Measurements from ENCODE around the gene NEXN.
"Not testable (repeated sequence)": the region's sequence is repeated elsewhere in the genome, so short reads cannot be mapped to it uniquely, and the experiment has no call there.

The NEXN gene

DNA sequence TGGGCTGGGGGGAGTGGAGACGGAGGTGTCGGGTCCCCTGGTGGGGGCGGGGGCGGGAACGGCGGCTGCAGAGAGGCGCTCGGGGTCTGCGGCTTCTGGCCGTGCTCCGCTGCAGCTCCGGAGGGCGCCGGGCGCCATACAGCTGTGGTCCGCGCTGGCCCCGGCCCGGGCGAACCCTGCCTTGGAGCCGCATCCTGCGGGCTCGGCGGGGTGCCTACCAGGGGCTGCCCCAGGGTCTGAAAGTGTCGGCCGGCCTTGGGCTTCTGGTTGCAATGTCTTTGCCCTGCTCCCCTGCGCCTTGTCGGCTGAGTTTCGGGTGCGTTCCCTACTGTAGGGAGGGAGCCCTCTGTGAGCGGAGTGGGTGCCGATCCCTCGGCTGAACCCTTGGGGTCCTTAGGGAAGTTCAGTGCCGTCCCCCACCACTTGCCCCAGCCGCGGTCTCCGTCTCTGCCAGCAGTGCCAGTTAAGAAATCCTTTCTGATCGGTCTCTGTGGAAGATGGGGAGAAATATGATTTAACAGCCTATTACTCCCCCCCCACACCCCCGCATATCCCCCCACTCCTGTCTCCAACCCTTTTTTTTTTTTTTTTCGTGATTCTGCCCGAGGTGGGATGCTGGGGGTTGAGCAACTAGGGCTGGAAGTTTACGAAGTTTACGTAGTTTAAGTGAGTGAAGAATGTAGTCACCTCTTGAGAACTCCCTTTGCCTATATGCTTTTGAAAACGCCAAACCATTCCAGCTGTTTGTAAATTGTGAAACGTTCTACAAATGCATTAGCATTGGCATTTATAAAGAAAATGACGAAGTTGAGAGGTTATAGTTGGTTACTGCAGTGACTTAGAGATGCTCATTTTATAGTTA, 588 bp downstream of the NEXN start:
- H3K9me3 Mint-ChIP-seq = no peaks in the 10 kb centered on the region
- H3K27me3 Mint-ChIP-seq = peaks cover 33% of the 10 kb centered on the region
- H3K4me1 Mint-ChIP-seq = peaks cover 10% of the 10 kb centered on the region
- peak; percentile 46 to 47 for DNase-seq
- H3K27ac Mint-ChIP-seq = no peak overlapping the region
- peak; percentile 93 for ATAC-seq
- peak overlapping the region; percentile 81 to 84 for H3K4me3 Mint-ChIP-seq

DNA sequence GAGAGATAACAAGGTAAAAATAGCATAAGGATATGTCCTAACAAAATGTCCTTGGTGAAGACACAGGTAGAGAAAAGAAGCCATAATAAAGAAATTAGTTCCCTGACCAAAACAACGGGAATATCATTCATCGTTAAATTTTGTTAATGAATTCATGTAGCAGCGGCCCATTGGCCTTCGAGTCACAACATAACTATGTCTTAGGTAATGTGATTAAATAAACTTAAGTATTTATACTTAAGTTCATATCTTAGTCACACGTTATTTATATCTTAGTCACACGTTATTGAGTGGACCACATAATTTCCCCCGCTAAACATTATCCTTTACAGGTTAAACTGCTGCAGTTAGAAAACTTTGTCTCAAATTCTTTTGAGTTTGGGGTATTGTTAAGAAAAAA, 1.2 kb downstream of the NEXN start:
- ATAC-seq (no peak), DNase-seq (no peak)
- H3K27ac Mint-ChIP-seq = no peak overlapping the region
- no peaks in the 10 kb centered on the region for H3K9me3 Mint-ChIP-seq
- H3K4me3 Mint-ChIP-seq = peak overlapping the region in 1 of 2 donors; percentile 84
- H3K27me3 Mint-ChIP-seq = peaks cover 33% of the 10 kb centered on the region
- peaks cover 10% of the 10 kb centered on the region for H3K4me1 Mint-ChIP-seq

DNA sequence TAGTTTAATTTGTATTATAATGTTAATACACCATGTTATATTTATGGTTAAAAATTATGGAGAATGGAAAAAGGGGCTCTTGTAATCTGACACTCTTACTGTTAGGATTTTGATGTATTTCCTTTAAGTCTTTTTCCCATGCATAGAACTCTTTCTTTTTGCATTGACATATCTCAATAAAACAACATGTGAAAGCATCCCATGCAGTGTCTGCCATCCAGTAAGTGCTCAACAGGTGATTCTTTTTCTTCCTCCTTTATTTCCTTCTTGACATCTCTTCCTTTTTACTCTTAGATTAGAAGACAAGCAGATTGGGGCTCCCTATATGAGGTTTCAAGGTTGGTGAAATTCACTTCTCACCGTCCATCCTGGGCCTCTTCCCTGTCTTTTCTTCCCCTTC, 2.8 kb downstream of the NEXN start:
- peaks cover 33% of the 10 kb centered on the region for H3K27me3 Mint-ChIP-seq
- peaks cover 10% of the 10 kb centered on the region for H3K4me1 Mint-ChIP-seq
- H3K9me3 Mint-ChIP-seq = no peaks in the 10 kb centered on the region
- H3K27ac Mint-ChIP-seq = no peak overlapping the region
- no peak for ATAC-seq
- DNase-seq = no peak
- no peak overlapping the region for H3K4me3 Mint-ChIP-seq

DNA sequence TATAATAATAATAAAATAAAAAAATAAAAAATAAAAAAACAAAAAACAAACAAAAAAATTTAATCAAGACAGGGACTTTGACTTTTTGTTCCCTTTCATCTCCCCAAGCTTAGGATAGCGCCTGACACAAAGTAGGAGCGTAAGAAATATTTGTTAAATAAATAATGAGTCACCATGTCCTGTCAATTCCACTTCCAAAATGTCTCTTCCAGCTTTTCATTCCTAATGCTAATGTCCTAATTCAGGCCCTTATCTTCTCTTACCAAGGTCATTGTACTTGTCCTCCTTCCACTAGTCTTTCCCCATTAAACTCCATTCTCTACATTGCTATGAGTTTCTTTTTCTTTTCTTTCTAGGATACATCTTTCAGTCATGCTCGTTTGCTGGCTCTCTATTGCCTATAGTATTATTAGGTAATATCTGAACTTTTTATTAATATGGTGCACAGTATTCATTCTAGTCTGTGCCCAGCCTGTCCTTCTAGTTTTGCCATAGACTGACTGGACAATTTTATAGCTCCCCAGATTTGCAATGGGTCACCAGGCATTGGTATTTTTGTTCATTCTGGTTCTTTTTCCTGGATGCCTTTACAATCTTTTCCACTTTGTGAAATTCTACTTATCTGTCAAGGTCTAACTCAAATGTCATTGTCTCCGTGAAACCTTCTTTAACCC, 11.4 kb downstream of the NEXN start:
- no peaks in the 10 kb centered on the region for H3K4me1 Mint-ChIP-seq

DNA sequence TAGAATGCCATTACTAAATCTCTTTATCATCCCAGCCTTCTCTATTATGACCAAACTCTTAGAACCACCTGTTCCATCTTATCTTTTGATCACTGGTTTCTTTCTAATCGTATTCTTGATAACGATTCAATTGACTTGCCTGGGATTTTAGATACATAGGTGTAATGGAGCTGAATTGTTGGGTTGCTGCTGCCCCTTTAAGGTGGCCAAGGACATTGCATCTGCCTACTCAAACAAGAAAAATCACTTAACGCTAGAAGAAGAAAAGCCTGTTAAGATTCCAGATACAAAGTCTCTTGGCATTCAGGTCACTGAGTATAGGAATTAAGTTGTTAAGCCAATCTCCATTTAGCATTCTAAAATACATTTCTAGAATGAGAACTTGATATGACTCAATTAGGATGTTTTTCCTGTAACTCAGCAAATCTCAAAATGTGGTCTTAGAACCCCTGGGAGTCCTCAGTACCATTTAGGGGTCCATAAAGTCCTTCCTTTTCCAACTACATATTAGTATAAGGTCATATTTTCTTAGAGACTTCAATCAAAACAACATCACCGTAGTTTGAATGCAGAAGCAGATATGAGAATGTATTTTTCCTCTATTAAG, 12.4 kb downstream of the NEXN start:
- DNase-seq (peak; percentile 9 to 19), ATAC-seq (peak; percentile 43)
- Mint-ChIP-seq H3K4me1 (no peaks in the 10 kb centered on the region), H3K27ac (no peak overlapping the region), H3K4me3 (no peak overlapping the region), H3K9me3 (no peaks in the 10 kb centered on the region), H3K27me3 (no peaks in the 10 kb centered on the region)

More for the DNA sequence above, 11.4 kb downstream of the NEXN start:
- no peak for DNase-seq
- Mint-ChIP-seq H3K27ac (no peak overlapping the region), H3K27me3 (no peaks in the 10 kb centered on the region), H3K4me3 (no peak overlapping the region), H3K9me3 (no peaks in the 10 kb centered on the region)
- ATAC-seq = no peak

DNA sequence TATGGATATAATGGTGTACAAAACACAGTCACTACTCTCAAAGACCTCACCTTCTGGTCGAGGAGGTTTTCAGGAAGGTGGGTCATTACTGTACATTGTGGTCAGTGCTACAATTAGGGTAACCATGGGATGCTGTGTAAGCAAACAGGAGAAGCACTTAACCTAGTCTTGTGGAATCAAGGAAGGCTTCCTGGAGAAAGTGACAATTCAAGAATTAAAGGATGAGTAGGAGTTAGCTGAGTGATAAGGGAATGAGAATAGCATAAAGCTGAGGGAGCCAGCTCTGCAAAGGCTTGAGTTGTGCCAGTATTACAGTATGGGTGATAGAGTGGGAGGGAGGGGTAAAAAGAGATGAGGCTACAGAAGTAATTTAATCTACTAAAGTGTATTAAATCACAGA, 17.2 kb downstream of the NEXN start:
- H3K27me3 Mint-ChIP-seq = no peaks in the 10 kb centered on the region
- ATAC-seq (no peak), DNase-seq (no peak)
- no peak overlapping the region for H3K27ac Mint-ChIP-seq
- H3K4me3 Mint-ChIP-seq = no peak overlapping the region
- no peaks in the 10 kb centered on the region for H3K4me1 Mint-ChIP-seq
- no peaks in the 10 kb centered on the region for H3K9me3 Mint-ChIP-seq

DNA sequence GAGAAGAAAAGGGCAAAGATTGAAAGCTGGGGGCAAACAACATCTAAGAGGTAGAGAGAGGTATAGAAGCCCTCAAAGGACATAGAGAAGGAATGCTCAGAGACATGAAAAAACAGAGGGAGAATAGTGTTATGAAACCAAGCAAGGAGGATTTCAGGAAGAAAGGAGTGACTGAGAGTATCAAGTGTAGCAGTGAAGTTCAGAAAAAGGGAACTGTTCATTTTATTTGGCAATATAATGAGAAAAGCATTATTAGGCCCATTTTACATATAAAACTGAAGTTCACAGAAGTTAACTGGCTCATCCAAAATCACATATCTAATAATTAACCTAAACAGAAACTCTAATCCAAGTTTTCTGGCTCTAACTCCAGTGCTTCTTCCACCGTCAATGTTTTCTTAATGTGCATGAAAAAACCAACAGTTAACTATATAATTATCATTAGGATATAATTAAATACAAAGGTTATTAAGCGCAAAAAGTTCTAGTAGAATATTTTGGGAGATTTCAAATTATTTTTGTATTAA, 17.7 kb downstream of the NEXN start:
- Mint-ChIP-seq H3K27me3 (no peaks in the 10 kb centered on the region), H3K9me3 (no peaks in the 10 kb centered on the region), H3K4me3 (no peak overlapping the region), H3K27ac (no peak overlapping the region), H3K4me1 (no peaks in the 10 kb centered on the region)
- no peak for DNase-seq
- no peak for ATAC-seq

DNA sequence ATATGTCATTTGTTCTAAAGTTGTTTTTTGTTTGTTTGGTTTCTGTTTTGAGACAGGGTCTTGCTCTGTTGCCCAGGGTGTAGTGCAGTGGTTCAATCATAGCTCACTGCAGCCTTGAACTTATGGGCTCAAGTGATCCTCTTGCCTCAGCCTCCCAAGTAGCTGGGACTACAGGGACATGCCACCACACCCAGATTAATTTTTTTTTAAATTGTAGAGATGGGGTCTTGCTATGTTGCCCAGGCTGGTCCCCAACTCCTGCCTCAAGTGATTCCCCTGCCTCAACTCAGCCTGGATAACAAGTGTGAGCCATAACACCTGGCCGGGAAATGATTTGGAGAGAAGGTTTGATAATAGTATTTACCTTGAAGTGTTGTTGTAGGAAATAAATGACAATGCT, 18.2 kb downstream of the NEXN start:
- H3K9me3 Mint-ChIP-seq = no peaks in the 10 kb centered on the region
- H3K27me3 Mint-ChIP-seq = no peaks in the 10 kb centered on the region
- no peak overlapping the region for H3K27ac Mint-ChIP-seq
- ATAC-seq (no peak), DNase-seq (no peak)
- H3K4me1 Mint-ChIP-seq = no peaks in the 10 kb centered on the region
- H3K4me3 Mint-ChIP-seq = no peak overlapping the region

DNA sequence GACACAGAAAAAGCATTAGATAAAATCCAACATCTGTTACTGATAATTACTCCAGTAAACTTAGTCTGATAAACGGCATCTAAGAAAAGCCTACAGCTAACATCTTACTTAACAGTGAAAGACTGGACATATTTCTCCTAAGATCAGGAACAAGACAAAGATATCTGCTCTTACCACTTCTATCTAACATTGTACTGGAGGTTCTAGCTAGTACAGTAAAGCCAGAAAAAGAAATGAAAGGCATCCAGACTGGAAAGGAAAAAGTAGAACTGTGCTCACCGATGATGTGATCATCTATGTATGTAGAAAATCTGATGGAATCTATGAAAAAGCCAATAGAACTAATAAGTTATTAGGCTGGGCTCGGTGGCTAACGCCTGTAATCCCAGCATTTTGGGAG, 21.7 kb downstream of the NEXN start:
- no peak overlapping the region for H3K4me3 Mint-ChIP-seq
- no peak for ATAC-seq
- H3K4me1 Mint-ChIP-seq = no peaks in the 10 kb centered on the region
- H3K27me3 Mint-ChIP-seq = no peaks in the 10 kb centered on the region
- H3K9me3 Mint-ChIP-seq = no peaks in the 10 kb centered on the region
- no peak overlapping the region for H3K27ac Mint-ChIP-seq
- DNase-seq = no peak

DNA sequence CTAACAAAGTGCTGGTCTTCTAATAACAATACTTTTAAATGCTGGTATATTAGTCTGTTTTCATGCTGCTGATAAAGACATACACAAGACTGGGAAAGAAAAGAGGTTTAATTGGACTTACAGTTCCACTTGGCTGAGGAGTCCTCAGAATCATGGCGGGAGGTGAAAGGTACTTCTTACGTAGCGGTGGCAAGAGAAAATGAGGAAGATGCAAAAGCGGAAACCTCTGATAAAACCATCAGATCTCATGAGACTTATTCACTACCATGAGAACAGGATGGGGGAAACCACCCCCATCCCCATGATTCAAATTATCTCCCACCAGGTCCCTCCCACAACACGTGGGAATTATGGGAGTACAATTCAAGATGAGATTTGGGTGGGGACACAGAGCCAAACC, 30.5 kb downstream of the NEXN start:
- H3K27me3 Mint-ChIP-seq, H3K4me3 Mint-ChIP-seq, H3K27ac Mint-ChIP-seq, H3K4me1 Mint-ChIP-seq, H3K9me3 Mint-ChIP-seq, DNase-seq, ATAC-seq: not testable (repeated sequence)

DNA sequence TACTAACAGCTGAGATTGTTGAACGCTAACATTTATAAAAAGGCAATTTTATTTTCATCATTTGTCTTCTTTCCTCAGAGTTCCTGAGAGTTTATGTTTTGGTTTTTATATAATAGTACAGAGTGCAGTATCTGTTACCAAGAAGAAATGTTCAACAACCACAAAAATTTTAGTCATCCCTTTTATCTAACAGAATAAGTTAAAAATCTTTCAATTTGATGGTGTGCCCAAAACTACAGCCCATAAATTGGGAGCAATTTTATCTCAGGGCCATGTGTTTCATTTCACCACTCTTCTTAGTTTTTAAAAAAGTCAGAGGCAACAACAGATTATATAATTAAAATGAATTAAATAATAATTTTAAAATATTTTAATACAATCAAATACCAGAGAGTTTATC, 37.1 kb downstream of the NEXN start:
- no peak overlapping the region for H3K4me3 Mint-ChIP-seq
- peaks cover 6% of the 10 kb centered on the region for H3K4me1 Mint-ChIP-seq
- no peaks in the 10 kb centered on the region for H3K9me3 Mint-ChIP-seq
- no peak overlapping the region for H3K27ac Mint-ChIP-seq
- DNase-seq = no peak
- H3K27me3 Mint-ChIP-seq = no peaks in the 10 kb centered on the region
- no peak for ATAC-seq

DNA sequence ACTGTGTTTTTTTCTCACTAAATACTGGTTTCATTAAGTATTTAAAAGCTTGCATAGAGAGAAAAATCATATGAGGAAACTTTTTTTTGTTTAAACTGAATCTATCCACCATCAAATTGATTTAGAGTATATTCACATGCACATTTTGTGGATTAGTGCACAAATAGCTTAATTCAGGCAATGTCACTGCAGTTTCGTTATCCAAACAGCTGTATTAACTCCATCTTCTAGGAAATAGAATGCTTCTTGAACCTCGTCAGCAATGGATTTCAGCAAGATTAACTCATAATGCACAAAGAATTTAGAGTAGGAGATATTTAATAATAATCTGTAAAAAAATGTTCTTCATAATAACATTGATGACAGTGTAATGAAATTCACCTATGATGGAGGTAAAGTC, 37.5 kb downstream of the NEXN start:
- ATAC-seq = no peak
- H3K27ac Mint-ChIP-seq = no peak overlapping the region
- peaks cover 6% of the 10 kb centered on the region for H3K4me1 Mint-ChIP-seq
- no peaks in the 10 kb centered on the region for H3K27me3 Mint-ChIP-seq
- no peaks in the 10 kb centered on the region for H3K9me3 Mint-ChIP-seq
- no peak overlapping the region for H3K4me3 Mint-ChIP-seq
- no peak for DNase-seq

DNA sequence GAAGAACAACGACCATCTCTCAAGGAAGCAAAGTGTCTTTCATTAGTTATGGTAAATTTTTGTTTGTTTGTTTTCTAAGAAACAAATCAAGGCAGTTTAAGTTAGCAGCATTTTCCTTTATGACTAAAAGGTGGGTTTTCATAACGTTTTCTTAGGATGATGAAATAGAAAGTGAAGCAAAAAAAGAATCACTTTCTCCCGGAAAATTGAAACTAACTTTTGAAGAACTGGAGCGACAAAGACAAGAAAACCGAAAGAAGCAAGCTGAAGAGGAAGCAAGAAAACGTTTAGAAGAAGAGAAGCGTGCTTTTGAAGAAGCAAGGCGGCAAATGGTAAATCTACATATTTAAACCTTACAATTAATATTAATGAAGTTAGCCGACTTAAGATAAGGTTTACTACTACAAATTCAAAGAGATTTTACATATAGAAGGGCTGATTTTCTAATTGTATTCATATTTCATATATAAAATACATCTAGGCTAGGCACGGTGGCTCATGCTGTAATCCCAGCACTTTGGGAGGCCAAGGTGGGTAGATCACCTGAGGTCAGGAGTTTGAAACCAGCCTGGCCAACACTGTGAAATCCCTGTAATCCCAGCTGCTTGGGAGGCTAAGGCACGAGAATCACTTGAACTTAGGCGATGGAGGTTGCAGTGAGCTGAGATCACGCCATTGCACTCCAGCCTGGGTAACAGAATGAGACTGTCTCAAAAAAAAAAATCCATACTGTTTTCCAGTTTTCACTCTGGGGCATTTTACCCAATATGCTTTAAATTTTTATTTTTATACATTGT, 38.3 kb downstream of the NEXN start:
- Mint-ChIP-seq H3K4me3 (peak overlapping the region; percentile 61 to 69), H3K27me3 (no peaks in the 10 kb centered on the region), H3K9me3 (no peaks in the 10 kb centered on the region)

DNA sequence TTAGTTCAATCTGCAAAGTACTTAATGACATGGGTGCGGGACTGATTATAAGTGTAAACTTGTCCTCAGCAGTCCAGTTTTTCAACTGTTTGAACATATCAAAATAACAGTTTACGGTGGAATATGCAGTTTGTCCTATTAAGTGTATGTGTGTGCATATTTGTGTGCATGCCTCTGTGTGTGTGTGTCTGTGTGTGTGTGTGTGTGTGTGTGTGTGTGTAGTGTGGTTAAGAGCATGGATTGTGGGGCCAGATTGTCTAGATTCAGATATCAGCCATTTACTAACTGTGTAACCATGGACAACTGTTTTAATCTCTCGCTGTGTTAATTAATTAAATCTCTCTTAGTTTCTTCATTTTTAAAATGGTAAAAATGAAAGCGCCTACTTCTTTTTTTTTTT, 39.0 kb downstream of the NEXN start:
- Mint-ChIP-seq H3K4me1 (peaks cover 6% of the 10 kb centered on the region), H3K4me3 (peak overlapping the region; percentile 49 to 57), H3K9me3 (no peaks in the 10 kb centered on the region), H3K27ac (no peak overlapping the region), H3K27me3 (no peaks in the 10 kb centered on the region)
- DNase-seq (no peak), ATAC-seq (no peak)

More for the DNA sequence above, 38.3 kb downstream of the NEXN start:
- no peak for ATAC-seq
- H3K27ac Mint-ChIP-seq = peak overlapping the region; percentile 77 to 86
- peaks cover 6% of the 10 kb centered on the region for H3K4me1 Mint-ChIP-seq
- DNase-seq = no peak

DNA sequence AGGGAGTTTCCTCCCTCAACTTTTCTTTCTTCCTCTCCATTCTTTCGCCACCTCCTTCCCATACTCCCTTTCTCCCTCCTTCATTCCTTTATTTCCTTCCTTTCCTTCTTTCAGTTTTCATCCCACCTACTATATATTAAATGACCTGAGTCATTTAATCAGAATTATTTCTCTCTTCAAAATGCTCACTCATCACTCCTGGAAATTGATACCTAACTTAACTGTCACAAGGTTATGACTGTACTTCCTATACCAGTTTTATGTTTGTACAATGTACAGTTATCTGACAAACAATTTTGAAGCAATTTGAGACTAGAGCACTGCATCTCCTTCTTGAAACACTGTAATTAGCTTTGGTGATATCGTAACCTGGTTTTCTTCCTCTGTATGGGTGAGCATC, 41.4 kb downstream of the NEXN start:
- H3K4me3 Mint-ChIP-seq = no peak overlapping the region
- ATAC-seq = no peak
- no peak for DNase-seq
- H3K27ac Mint-ChIP-seq = no peak overlapping the region
- peaks cover 6% of the 10 kb centered on the region for H3K4me1 Mint-ChIP-seq
- H3K9me3 Mint-ChIP-seq = no peaks in the 10 kb centered on the region
- H3K27me3 Mint-ChIP-seq = no peaks in the 10 kb centered on the region
